ENCODE results near the gene SRSF6. TPM values are rescaled to one million over a fixed set of nuclear protein-coding genes. Genes with fewer than 3 reads are reported as not detected.
"Not testable (repeated sequence)": the region's sequence is repeated elsewhere in the genome, so short reads cannot be mapped to it uniquely, and the experiment has no call there.

The SRSF6 gene
- polyA plus RNA-seq, 1 donor, result 429 TPM

- no peak for DNase-seq
Observed at GRCh38 chr20:43446361-43446879, 11.3 kb upstream of the SRSF6 start.

GRCh38 chr20:43448431-43448747 lies 9.3 kb upstream of the SRSF6 start:
- not testable (repeated sequence) for DNase-seq

- peak; percentile 29 for DNase-seq
Observed at GRCh38 chr20:43448748-43449535, 8.8 kb upstream of the SRSF6 start.

- DNase-seq, result no peak
Observed at GRCh38 chr20:43450841-43451799, 6.6 kb upstream of the SRSF6 start.

- no peak for DNase-seq
Observed at GRCh38 chr20:43452404-43453126, 5.1 kb upstream of the SRSF6 start.

GRCh38 chr20:43456252-43456651 lies 1.4 kb upstream of the SRSF6 start:
- DNase-seq, result not testable (repeated sequence)

- DNase-seq, result peak; percentile 94
Observed at GRCh38 chr20:43456809-43457639, 672 bp upstream of the SRSF6 start.

GRCh38 chr20:43458422-43458924 lies 777 bp downstream of the SRSF6 start:
- DNase-seq, result no peak

GRCh38 chr20:43459022-43459942 lies 1.6 kb downstream of the SRSF6 start:
- peak; percentile 26 for DNase-seq

- DNase-seq, result no peak
Observed at GRCh38 chr20:43460172-43460829, 2.6 kb downstream of the SRSF6 start.

- DNase-seq, result no peak
Observed at GRCh38 chr20:43460830-43461200, 3.1 kb downstream of the SRSF6 start.

- no peak for DNase-seq
Observed at GRCh38 chr20:43461894-43462659, 4.4 kb downstream of the SRSF6 start.

GRCh38 chr20:43462660-43463526 lies 5.2 kb downstream of the SRSF6 start:
- no peak for DNase-seq

- no peak for DNase-seq
Observed at GRCh38 chr20:43463527-43464218, 6.0 kb downstream of the SRSF6 start.

- DNase-seq, result no peak
Observed at GRCh38 chr20:43464219-43464790, 6.6 kb downstream of the SRSF6 start.

- no peak for DNase-seq
Observed at GRCh38 chr20:43465625-43465943, 7.9 kb downstream of the SRSF6 start.

- no peak for DNase-seq
Observed at GRCh38 chr20:43467589-43467988, 9.9 kb downstream of the SRSF6 start.

All from left kidney (tissue), 2 donors.